GM18508 (cell line): ENCODE data around the gene KLK1.
"Not testable (repeated sequence)": the region's sequence is repeated elsewhere in the genome, so short reads cannot be mapped to it uniquely, and the experiment has no call there.

ENCODE experiments used
- ATAC-seq: cut with Tn5 transposase; IDR thresholded peaks from one replicate; pipeline ENCODE4 v1.9.1; 2021; ENCODE audit warnings: moderate number of reproducible peaks; ENCODE audit not compliant: insufficient read depth, unreplicated experiment

KLK1 gene

GRCh38 chr19:50770888-50771287 lies 52.7 kb downstream of the KLK1 start:
- ATAC-seq: no peak

- not testable (repeated sequence) for ATAC-seq
These were observed 53.4 kb downstream of the KLK1 start, which contains the start of gene GPR32 for GRCh38 chr19:50770164-50770563. TSS of gene GPR32 (plus strand) at chr19:50770464. CDS start at chr19:50770601, 137 bp downstream.
